Suprapubic skin (tissue), 3 donors: ENCODE results near the gene ENPP1.

ENCODE experiments used
- POLR2AphosphoS5 ChIP-seq, 3 donors: sonication (generic); formaldehyde crosslinking; IDR thresholded peaks; one replicate each; pipeline ENCODE4 v1.6.1; 2017; ENCODE audit warnings: antibody characterized with exemption in 3 of 3
- TF ChIP-seq, protein P1 (sequence below), 2 donors: fragments of 200-600 bp in 1 of 2; fragments of 450-650 bp in 1 of 2; sonication (generic) in 1 of 2; IDR thresholded peaks; one replicate each; pipeline ENCODE4 v1.5.1; 2016 to 2019; ENCODE audit warnings: antibody characterized with exemption in 2 of 2, mild to moderate bottlenecking in 1 of 2, moderate library complexity in 1 of 2

- no peak for TF ChIP-seq POLR2AphosphoS5 (IDR thresholded peaks at IDR 0.05)
- TF ChIP-seq, protein P1, sequence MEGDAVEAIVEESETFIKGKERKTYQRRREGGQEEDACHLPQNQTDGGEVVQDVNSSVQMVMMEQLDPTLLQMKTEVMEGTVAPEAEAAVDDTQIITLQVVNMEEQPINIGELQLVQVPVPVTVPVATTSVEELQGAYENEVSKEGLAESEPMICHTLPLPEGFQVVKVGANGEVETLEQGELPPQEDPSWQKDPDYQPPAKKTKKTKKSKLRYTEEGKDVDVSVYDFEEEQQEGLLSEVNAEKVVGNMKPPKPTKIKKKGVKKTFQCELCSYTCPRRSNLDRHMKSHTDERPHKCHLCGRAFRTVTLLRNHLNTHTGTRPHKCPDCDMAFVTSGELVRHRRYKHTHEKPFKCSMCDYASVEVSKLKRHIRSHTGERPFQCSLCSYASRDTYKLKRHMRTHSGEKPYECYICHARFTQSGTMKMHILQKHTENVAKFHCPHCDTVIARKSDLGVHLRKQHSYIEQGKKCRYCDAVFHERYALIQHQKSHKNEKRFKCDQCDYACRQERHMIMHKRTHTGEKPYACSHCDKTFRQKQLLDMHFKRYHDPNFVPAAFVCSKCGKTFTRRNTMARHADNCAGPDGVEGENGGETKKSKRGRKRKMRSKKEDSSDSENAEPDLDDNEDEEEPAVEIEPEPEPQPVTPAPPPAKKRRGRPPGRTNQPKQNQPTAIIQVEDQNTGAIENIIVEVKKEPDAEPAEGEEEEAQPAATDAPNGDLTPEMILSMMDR (IDR thresholded peaks at IDR 0.05): no peak
Observed at GRCh38 chr6:131852200-131852599, 44.4 kb downstream of the ENPP1 start.
